ENCODE data around the gene CACNA2D3. TPM values are rescaled to one million over a fixed set of nuclear protein-coding genes. Genes with fewer than 3 reads are reported as not detected.

CACNA2D3 gene
- total and polyA plus RNA-seq, 12 donors = 0.26 to 13.7 (median 2.8) TPM; not detected in 1

GRCh38 chr3:54347933-54348332 is 225.6 kb downstream of the CACNA2D3 start:
- Histone ChIP-seq H3K4me1 (replicated peaks in 1 of 2) (no peaks in the 10 kb centered on the region), H3K36me3 (replicated peaks in 1 of 2) (no peaks in the 10 kb centered on the region), H3K4me3 (no peak overlapping the region), H3K9me3 (replicated peaks in 1 of 3) (no peaks in the 10 kb centered on the region), H3K27ac (no peak overlapping the region), H3K27me3 (peaks cover 5% of the 10 kb centered on the region)
- WGBS, 4 donors = 55 to 67% (median 64%) methylated on average over 2 of the region's 2 CpGs
- intact Hi-C loops (cut with DNase I) = no loop called here
- TF ChIP-seq CTCF (IDR thresholded peaks at IDR 0.05) (no peak), POLR2A (IDR thresholded peaks at IDR 0.05) (no peak)
- DNase-seq = no peak

- TF ChIP-seq POLR2A (IDR thresholded peaks at IDR 0.05) (no peak), CTCF (IDR thresholded peaks at IDR 0.05) (no peak)
- H3K4me1 ChIP-seq (replicated peaks in 1 of 2) = no peaks in the 10 kb centered on the region
- H3K9me3 ChIP-seq (replicated peaks in 1 of 3) = no peaks in the 10 kb centered on the region
- intact Hi-C loops (cut with DNase I) = no loop called here
- DNase-seq = no peak
- peaks cover 5% of the 10 kb centered on the region for H3K27me3 ChIP-seq
- no peak overlapping the region for H3K27ac ChIP-seq
- H3K36me3 ChIP-seq (replicated peaks in 1 of 2) = no peaks in the 10 kb centered on the region
- no peak overlapping the region for H3K4me3 ChIP-seq
- 59 to 79% (median 72%) methylated on average over 4 of the region's 4 CpGs for WGBS, 4 donors
Measured at GRCh38 chr3:54349231-54349652, 226.9 kb downstream of the CACNA2D3 start.

GRCh38 chr3:54349691-54350090 is 227.3 kb downstream of the CACNA2D3 start:
- Histone ChIP-seq H3K4me1 (replicated peaks in 1 of 2) (no peaks in the 10 kb centered on the region), H3K27ac (no peak overlapping the region), H3K4me3 (no peak overlapping the region), H3K27me3 (peaks cover 5% of the 10 kb centered on the region), H3K9me3 (replicated peaks in 1 of 3) (no peaks in the 10 kb centered on the region), H3K36me3 (replicated peaks in 1 of 2) (no peaks in the 10 kb centered on the region)
- WGBS, 4 donors = 77 to 92% (median 84%) methylated on average over 4 of the region's 4 CpGs
- DNase-seq = no peak
- TF ChIP-seq CTCF (IDR thresholded peaks at IDR 0.05) (no peak), POLR2A (IDR thresholded peaks at IDR 0.05) (no peak)
- intact Hi-C loops (cut with DNase I) = no loop called here

- H3K4me1 ChIP-seq (replicated peaks in 1 of 2) = no peaks in the 10 kb centered on the region
Measured at GRCh38 chr3:54353546-54353945, 231.2 kb downstream of the CACNA2D3 start.

More at GRCh38 chr3:54353546-54353945, 231.2 kb downstream of the CACNA2D3 start:
- H3K27me3 ChIP-seq = no peaks in the 10 kb centered on the region
- no peaks in the 10 kb centered on the region for H3K36me3 ChIP-seq (replicated peaks in 1 of 2)
- TF ChIP-seq CTCF (IDR thresholded peaks at IDR 0.05) = no peak
- no peak for TF ChIP-seq POLR2A (IDR thresholded peaks at IDR 0.05)
- H3K27ac ChIP-seq = no peak overlapping the region
- intact Hi-C loops (cut with DNase I) = no loop called here
- H3K4me3 ChIP-seq = no peak overlapping the region
- H3K9me3 ChIP-seq (replicated peaks in 1 of 3) = no peaks in the 10 kb centered on the region
- WGBS, 4 donors = 59 to 75% (median 67%) methylated on average over 5 of the region's 5 CpGs
- no peak for DNase-seq
